Measurements from ENCODE around the gene FAM107B.

GRCh38 chr10:14695847-14696480 lies 78.7 kb downstream of the FAM107B start:
- no peak for TF ChIP-seq CTCF (IDR thresholded peaks at IDR 0.05)
- TF ChIP-seq POLR2A (IDR thresholded peaks at IDR 0.05): no peak

Measured in suprapubic skin (tissue), 3 donors.